Airway epithelial cell (primary cell): ENCODE measurements around the gene ASB17. TPM values are rescaled to one million over a fixed set of nuclear protein-coding genes. Genes with fewer than 3 reads are reported as not detected.

ENCODE experiments used
- total RNA-seq: library from RNA; depleted of rRNA; stranded (reverse); fragments of >200 nt; gene quantifications from 2 replicates; pipeline ENCODE4 v1.2.3, GENCODE V29; 2015

ASB17 gene
- total RNA-seq = not detected in 2 replicates

GRCh38 chr1:75932304-75932703 lies at the start of gene ASB17:
Gene ASB17, minus strand, starts transcription at chr1:75932404. Its CDS starts 113 bp downstream, at chr1:75932291.

Other genes with a start within 250 kb of the ASB17 start
- gene ACADM, start 207.7 kb downstream of the ASB17 start, total RNA-seq = 28.6 and 30.0 TPM in 2 replicates
- gene RABGGTB, start 146.1 kb downstream of the ASB17 start, total RNA-seq = 77.8 and 79.1 TPM in 2 replicates
- gene MSH4, start 135.5 kb downstream of the ASB17 start, total RNA-seq = not detected in 2 replicates
- 0.14 TPM in 2 replicates for gene ST6GALNAC3, start 142.3 kb upstream of the ASB17 start, total RNA-seq